C4-2B (cell line): ENCODE data around the gene DTD1.

Experiments
- ZFX ChIP-seq: fragments of 450-650 bp; IDR thresholded peaks from 2 replicates; pipeline ENCODE4 v1.6.1; 2017
- TF ChIP-seq, protein P1 (sequence below): fragments of 450-650 bp; conservative IDR thresholded peaks from 2 replicates; pipeline ENCODE4 v1.5.1; 2017; ENCODE audit warnings: mild to moderate bottlenecking

- TF ChIP-seq, protein P1, sequence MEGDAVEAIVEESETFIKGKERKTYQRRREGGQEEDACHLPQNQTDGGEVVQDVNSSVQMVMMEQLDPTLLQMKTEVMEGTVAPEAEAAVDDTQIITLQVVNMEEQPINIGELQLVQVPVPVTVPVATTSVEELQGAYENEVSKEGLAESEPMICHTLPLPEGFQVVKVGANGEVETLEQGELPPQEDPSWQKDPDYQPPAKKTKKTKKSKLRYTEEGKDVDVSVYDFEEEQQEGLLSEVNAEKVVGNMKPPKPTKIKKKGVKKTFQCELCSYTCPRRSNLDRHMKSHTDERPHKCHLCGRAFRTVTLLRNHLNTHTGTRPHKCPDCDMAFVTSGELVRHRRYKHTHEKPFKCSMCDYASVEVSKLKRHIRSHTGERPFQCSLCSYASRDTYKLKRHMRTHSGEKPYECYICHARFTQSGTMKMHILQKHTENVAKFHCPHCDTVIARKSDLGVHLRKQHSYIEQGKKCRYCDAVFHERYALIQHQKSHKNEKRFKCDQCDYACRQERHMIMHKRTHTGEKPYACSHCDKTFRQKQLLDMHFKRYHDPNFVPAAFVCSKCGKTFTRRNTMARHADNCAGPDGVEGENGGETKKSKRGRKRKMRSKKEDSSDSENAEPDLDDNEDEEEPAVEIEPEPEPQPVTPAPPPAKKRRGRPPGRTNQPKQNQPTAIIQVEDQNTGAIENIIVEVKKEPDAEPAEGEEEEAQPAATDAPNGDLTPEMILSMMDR = no peak
- no peak for TF ChIP-seq ZFX
These were observed 213.7 kb downstream of the DTD1 start for GRCh38 chr20:18801516-18801915.
